Measurements from ENCODE around the gene GNLY.

- TF ChIP-seq CTCF (IDR thresholded peaks at IDR 0.05; ENCODE audit: low read depth, low read length) (no peak), EZH2phosphoT487 (IDR thresholded peaks at IDR 0.05; ENCODE audit: low read depth) (no peak)
Observed at GRCh38 chr2:85673716-85674375, 20.3 kb upstream of the GNLY start.

All from OCI-LY3 (cell line).